GM18517 (cell line): ENCODE results near the gene RXRG.

Experiments used
- ATAC-seq: cut with Tn5 transposase; IDR thresholded peaks from one replicate; pipeline ENCODE4 v1.9.1; 2021; ENCODE audit warnings: mild to moderate bottlenecking, moderate library complexity; ENCODE audit not compliant: unreplicated experiment

Gene RXRG

GRCh38 chr1:165415068-165415467, 29.9 kb downstream of the RXRG start:
- ATAC-seq: no peak

- ATAC-seq: no peak
Measured at GRCh38 chr1:165414620-165415019, 30.3 kb downstream of the RXRG start.

- ATAC-seq: no peak
Measured at GRCh38 chr1:165411396-165411795, 33.5 kb downstream of the RXRG start.

- no peak for ATAC-seq
Measured at GRCh38 chr1:165409657-165410358, 35.1 kb downstream of the RXRG start.

- ATAC-seq: no peak
Measured at GRCh38 chr1:165408518-165408917, 36.4 kb downstream of the RXRG start.

GRCh38 chr1:165407398-165407797, 37.5 kb downstream of the RXRG start:
- ATAC-seq: no peak

GRCh38 chr1:165403835-165404482, 41.0 kb downstream of the RXRG start:
- ATAC-seq: peak; percentile 56

GRCh38 chr1:165402517-165403111, 42.3 kb downstream of the RXRG start:
- no peak for ATAC-seq

- no peak for ATAC-seq
Measured at GRCh38 chr1:165397944-165398343, 47.0 kb downstream of the RXRG start.

GRCh38 chr1:165395901-165396300, 49.0 kb downstream of the RXRG start:
- ATAC-seq: no peak

GRCh38 chr1:165395478-165395877, 49.4 kb downstream of the RXRG start:
- ATAC-seq: no peak

GRCh38 chr1:165392634-165393571, 52.0 kb downstream of the RXRG start:
- peak; percentile 96 for ATAC-seq

GRCh38 chr1:165389609-165390008, 55.3 kb downstream of the RXRG start:
- no peak for ATAC-seq

GRCh38 chr1:165387961-165388360, 57.0 kb downstream of the RXRG start:
- ATAC-seq: no peak

- ATAC-seq: no peak
Measured at GRCh38 chr1:165387505-165387904, 57.4 kb downstream of the RXRG start.

- no peak for ATAC-seq
Measured at GRCh38 chr1:165383599-165384405, 61.1 kb downstream of the RXRG start.

GRCh38 chr1:165383067-165383466, 61.9 kb downstream of the RXRG start:
- no peak for ATAC-seq

- ATAC-seq: no peak
Measured at GRCh38 chr1:165381745-165382505, 63.0 kb downstream of the RXRG start.

- no peak for ATAC-seq
Measured at GRCh38 chr1:165376811-165377311, 68.1 kb downstream of the RXRG start.
